ENCODE results near the gene PLA2R1.

The PLA2R1 gene

GRCh38 chr2:159904959-159905305, 157.5 kb downstream of the PLA2R1 start:
- Histone ChIP-seq H3K27ac (ENCODE audit: low read length) (peak overlapping the region; percentile 90), H3K9me3 (ENCODE audit: insufficient read depth, low read length) (no peaks in the 10 kb centered on the region), H3K27me3 (ENCODE audit: low read depth, low read length) (no peaks in the 10 kb centered on the region), H3K4me3 (ENCODE audit: low read length) (peak overlapping the region; percentile 93), H3K79me2 (ENCODE audit: low read length) (peaks cover 44% of the 10 kb centered on the region), H3K4me2 (ENCODE audit: low read length) (peak overlapping the region; percentile 86), H2AFZ (ENCODE audit: low read depth, low read length) (peak overlapping the region; percentile 55), H4K20me1 (ENCODE audit: insufficient read depth, low read length) (no peaks in the 10 kb centered on the region), H3K4me1 (ENCODE audit: low read length) (peaks cover 39% of the 10 kb centered on the region), H3K9ac (ENCODE audit: low read length) (peak overlapping the region; percentile 97), H3K36me3 (replicated peaks; ENCODE audit: low read depth, low read length) (peaks cover 18% of the 10 kb centered on the region)
- TF ChIP-seq EZH2phosphoT487 (IDR thresholded peaks at IDR 0.05; ENCODE audit: low read depth) = no peak
- TF ChIP-seq CTCF (IDR thresholded peaks at IDR 0.05; ENCODE audit: low read depth, low read length) = no peak

GRCh38 chr2:159904127-159904958, 158.1 kb downstream of the PLA2R1 start, which contains the start of gene LY75:
LY75 (minus strand) TSS chr2:159904756.
- Histone ChIP-seq H3K27ac (ENCODE audit: low read length) (peak within 1 kb of the TSS; percentile 90), H3K36me3 (replicated peaks; ENCODE audit: low read depth, low read length) (peaks cover 24% of the 10 kb centered on the region), H2AFZ (ENCODE audit: low read depth, low read length) (peak within 1 kb of the TSS; percentile 55), H4K20me1 (ENCODE audit: insufficient read depth, low read length) (no peaks in the 10 kb centered on the region), H3K4me3 (ENCODE audit: low read length) (peak within 1 kb of the TSS; percentile 93), H3K9ac (ENCODE audit: low read length) (peak within 1 kb of the TSS; percentile 97), H3K4me1 (ENCODE audit: low read length) (peaks cover 45% of the 10 kb centered on the region), H3K9me3 (ENCODE audit: insufficient read depth, low read length) (no peaks in the 10 kb centered on the region), H3K79me2 (ENCODE audit: low read length) (peaks cover 50% of the 10 kb centered on the region), H3K27me3 (ENCODE audit: low read depth, low read length) (no peaks in the 10 kb centered on the region), H3K4me2 (ENCODE audit: low read length) (peak within 1 kb of the TSS; percentile 86)
- no peak for TF ChIP-seq EZH2phosphoT487 (IDR thresholded peaks at IDR 0.05; ENCODE audit: low read depth)
- TF ChIP-seq CTCF (IDR thresholded peaks at IDR 0.05; ENCODE audit: low read depth, low read length) = no peak

GRCh38 chr2:159903443-159904126, 158.8 kb downstream of the PLA2R1 start:
- H3K36me3 ChIP-seq (replicated peaks; ENCODE audit: low read depth, low read length) = peaks cover 32% of the 10 kb centered on the region
- peaks cover 57% of the 10 kb centered on the region for H3K79me2 ChIP-seq (ENCODE audit: low read length)
- H2AFZ ChIP-seq (ENCODE audit: low read depth, low read length) = no peak overlapping the region
- H3K4me2 ChIP-seq (ENCODE audit: low read length) = peak overlapping the region; percentile 86
- no peaks in the 10 kb centered on the region for H3K9me3 ChIP-seq (ENCODE audit: insufficient read depth, low read length)
- H3K27me3 ChIP-seq (ENCODE audit: low read depth, low read length) = no peaks in the 10 kb centered on the region
- H3K9ac ChIP-seq (ENCODE audit: low read length) = peak overlapping the region; percentile 97
- TF ChIP-seq CTCF (IDR thresholded peaks at IDR 0.05; ENCODE audit: low read depth, low read length) = no peak
- no peak for TF ChIP-seq EZH2phosphoT487 (IDR thresholded peaks at IDR 0.05; ENCODE audit: low read depth)
- peak overlapping the region; percentile 90 for H3K27ac ChIP-seq (ENCODE audit: low read length)
- H3K4me1 ChIP-seq (ENCODE audit: low read length) = peaks cover 53% of the 10 kb centered on the region
- no peaks in the 10 kb centered on the region for H4K20me1 ChIP-seq (ENCODE audit: insufficient read depth, low read length)
- peak overlapping the region; percentile 93 for H3K4me3 ChIP-seq (ENCODE audit: low read length)

GRCh38 chr2:159902722-159903121, 159.7 kb downstream of the PLA2R1 start:
- peak overlapping the region; percentile 90 for H3K27ac ChIP-seq (ENCODE audit: low read length)
- H3K4me1 ChIP-seq (ENCODE audit: low read length) = peaks cover 61% of the 10 kb centered on the region
- peak overlapping the region; percentile 97 for H3K9ac ChIP-seq (ENCODE audit: low read length)
- peak overlapping the region; percentile 93 for H3K4me3 ChIP-seq (ENCODE audit: low read length)
- no peaks in the 10 kb centered on the region for H3K9me3 ChIP-seq (ENCODE audit: insufficient read depth, low read length)
- no peaks in the 10 kb centered on the region for H3K27me3 ChIP-seq (ENCODE audit: low read depth, low read length)
- no peak overlapping the region for H2AFZ ChIP-seq (ENCODE audit: low read depth, low read length)
- peak overlapping the region; percentile 86 for H3K4me2 ChIP-seq (ENCODE audit: low read length)
- H3K79me2 ChIP-seq (ENCODE audit: low read length) = peaks cover 66% of the 10 kb centered on the region
- TF ChIP-seq CTCF (IDR thresholded peaks at IDR 0.05; ENCODE audit: low read depth, low read length) (no peak), EZH2phosphoT487 (IDR thresholded peaks at IDR 0.05; ENCODE audit: low read depth) (no peak)
- H4K20me1 ChIP-seq (ENCODE audit: insufficient read depth, low read length) = no peaks in the 10 kb centered on the region
- peaks cover 40% of the 10 kb centered on the region for H3K36me3 ChIP-seq (replicated peaks; ENCODE audit: low read depth, low read length)

All from OCI-LY3 (cell line).